HEK293 (cell line): ENCODE measurements around the gene GSTA5.

Source experiments
- BCL11A ChIP-seq: fragments of 450-650 bp; formaldehyde crosslinking; IDR thresholded peaks from 2 replicates; pipeline ENCODE4 v1.5.1; 2016; ENCODE audit warnings: low read depth, missing biosample characterization, missing genetic modification characterization
- GLI2 ChIP-seq: fragments of 450-650 bp; formaldehyde crosslinking; IDR thresholded peaks from 2 replicates; pipeline ENCODE4; 2017; ENCODE audit warnings: missing biosample characterization, missing genetic modification characterization, low read depth, borderline replicate concordance
- HOXA7 ChIP-seq: sonication (generic); formaldehyde crosslinking; IDR thresholded peaks from 2 replicates; pipeline ENCODE4 v1.8.1; 2022; ENCODE audit warnings: missing genetic modification reagents, borderline replicate concordance
- MEIS1 ChIP-seq: sonication (generic); formaldehyde crosslinking; IDR thresholded peaks from 2 replicates; pipeline ENCODE4 v1.8.1; 2022; ENCODE audit warnings: missing genetic modification reagents, mild to moderate bottlenecking, borderline replicate concordance
- TCF7L2 ChIP-seq: IDR thresholded peaks from 2 replicates; pipeline ENCODE4 v1.6.1; 2011; ENCODE audit warnings: low read depth, mild to moderate bottlenecking, inconsistent platforms, low read length, moderate library complexity, borderline replicate concordance
- ZBTB20 ChIP-seq: fragments of 450-650 bp; formaldehyde crosslinking; IDR thresholded peaks from 2 replicates; pipeline ENCODE4 v1.5.1; 2016; ENCODE audit warnings: missing biosample characterization, missing genetic modification characterization
- ZNF175 ChIP-seq: fragments of 450-650 bp; formaldehyde crosslinking; IDR thresholded peaks from 2 replicates; pipeline ENCODE4 v1.5.1; 2016; ENCODE audit warnings: missing biosample characterization, missing genetic modification characterization
- ZNF23 ChIP-seq: fragments of 450-650 bp; formaldehyde crosslinking; IDR thresholded peaks from 2 replicates; pipeline ENCODE4 v1.5.1; 2016; ENCODE audit warnings: missing biosample characterization, missing genetic modification characterization, borderline replicate concordance
- ZNF274 ChIP-seq, 2 experiments: fragments of 200-500 bp in 1 of 2; fragments of 450-650 bp in 1 of 2; sonication (Bioruptor generic) in 1 of 2; formaldehyde crosslinking in 1 of 2; IDR thresholded peaks; 2 replicates each; pipeline versions ENCODE4 v1.5.1 to v1.6.1; 2014 to 2016; ENCODE audit warnings: borderline replicate concordance in 1 of 2, inconsistent platforms in 1 of 2, low read length in 1 of 2, missing biosample characterization in 1 of 2, missing genetic modification characterization in 1 of 2
- ZNF350 ChIP-seq: fragments of 450-650 bp; formaldehyde crosslinking; IDR thresholded peaks from 2 replicates; pipeline ENCODE4 v1.5.0; 2017; ENCODE audit warnings: missing biosample characterization, mild to moderate bottlenecking, missing genetic modification characterization
- ZNF785 ChIP-seq: fragments of 450-650 bp; formaldehyde crosslinking; IDR thresholded peaks from 2 replicates; pipeline ENCODE4 v1.5.1; 2016; ENCODE audit warnings: missing biosample characterization, missing genetic modification characterization
- TF ChIP-seq, protein P1 (sequence below): fragments of 450-650 bp; formaldehyde crosslinking; IDR thresholded peaks from 2 replicates; pipeline ENCODE4 v1.5.1; 2016; ENCODE audit warnings: missing biosample characterization, missing genetic modification characterization
- TF ChIP-seq, protein P2 (sequence below): fragments of 450-650 bp; formaldehyde crosslinking; IDR thresholded peaks from 2 replicates; pipeline ENCODE4 v1.5.1; 2016; ENCODE audit warnings: missing biosample characterization, missing genetic modification characterization, borderline replicate concordance
- TF ChIP-seq, protein P3 (sequence below): sonication (generic); formaldehyde crosslinking; IDR thresholded peaks from 2 replicates; pipeline ENCODE4 v1.8.1; 2022; ENCODE audit warnings: mild to moderate bottlenecking, moderate library complexity, missing genetic modification reagents

DNA sequence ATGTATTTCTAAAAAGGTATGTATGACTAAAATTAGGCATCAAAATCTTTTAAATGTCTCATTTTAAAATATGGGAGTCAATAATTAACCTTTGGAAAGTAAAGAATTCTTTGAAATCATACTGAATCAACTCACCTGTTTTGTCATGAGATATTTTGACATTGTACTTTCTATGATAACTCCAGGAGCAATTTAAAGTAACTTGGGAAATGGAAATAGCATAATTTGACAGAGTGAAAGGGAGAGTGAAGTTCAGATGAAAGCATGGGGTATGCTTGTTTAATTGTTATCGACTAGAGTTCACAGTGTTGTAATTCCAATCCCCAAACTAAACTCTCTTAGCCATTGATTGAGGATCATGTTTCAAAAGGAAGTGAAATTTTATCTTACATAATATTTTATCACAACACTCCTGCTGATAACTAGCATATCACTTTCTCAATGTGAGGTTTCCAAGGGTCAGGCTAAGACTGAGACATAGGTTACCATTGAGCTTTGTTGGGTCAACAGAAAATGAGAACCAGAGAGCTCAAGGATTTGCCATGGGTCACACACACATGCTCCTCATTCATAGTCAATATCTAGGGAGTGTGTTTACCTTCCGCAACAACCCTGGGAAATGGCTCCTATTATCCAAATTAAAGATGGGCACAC, 39.3 kb downstream of the GSTA5 start:
- TF ChIP-seq, protein P1, sequence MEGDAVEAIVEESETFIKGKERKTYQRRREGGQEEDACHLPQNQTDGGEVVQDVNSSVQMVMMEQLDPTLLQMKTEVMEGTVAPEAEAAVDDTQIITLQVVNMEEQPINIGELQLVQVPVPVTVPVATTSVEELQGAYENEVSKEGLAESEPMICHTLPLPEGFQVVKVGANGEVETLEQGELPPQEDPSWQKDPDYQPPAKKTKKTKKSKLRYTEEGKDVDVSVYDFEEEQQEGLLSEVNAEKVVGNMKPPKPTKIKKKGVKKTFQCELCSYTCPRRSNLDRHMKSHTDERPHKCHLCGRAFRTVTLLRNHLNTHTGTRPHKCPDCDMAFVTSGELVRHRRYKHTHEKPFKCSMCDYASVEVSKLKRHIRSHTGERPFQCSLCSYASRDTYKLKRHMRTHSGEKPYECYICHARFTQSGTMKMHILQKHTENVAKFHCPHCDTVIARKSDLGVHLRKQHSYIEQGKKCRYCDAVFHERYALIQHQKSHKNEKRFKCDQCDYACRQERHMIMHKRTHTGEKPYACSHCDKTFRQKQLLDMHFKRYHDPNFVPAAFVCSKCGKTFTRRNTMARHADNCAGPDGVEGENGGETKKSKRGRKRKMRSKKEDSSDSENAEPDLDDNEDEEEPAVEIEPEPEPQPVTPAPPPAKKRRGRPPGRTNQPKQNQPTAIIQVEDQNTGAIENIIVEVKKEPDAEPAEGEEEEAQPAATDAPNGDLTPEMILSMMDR (tag by site-specific recombination), result no peak
- no peak for TF ChIP-seq BCL11A (tag by site-specific recombination)
- no peak for TF ChIP-seq GLI2
- TF ChIP-seq, protein P2, sequence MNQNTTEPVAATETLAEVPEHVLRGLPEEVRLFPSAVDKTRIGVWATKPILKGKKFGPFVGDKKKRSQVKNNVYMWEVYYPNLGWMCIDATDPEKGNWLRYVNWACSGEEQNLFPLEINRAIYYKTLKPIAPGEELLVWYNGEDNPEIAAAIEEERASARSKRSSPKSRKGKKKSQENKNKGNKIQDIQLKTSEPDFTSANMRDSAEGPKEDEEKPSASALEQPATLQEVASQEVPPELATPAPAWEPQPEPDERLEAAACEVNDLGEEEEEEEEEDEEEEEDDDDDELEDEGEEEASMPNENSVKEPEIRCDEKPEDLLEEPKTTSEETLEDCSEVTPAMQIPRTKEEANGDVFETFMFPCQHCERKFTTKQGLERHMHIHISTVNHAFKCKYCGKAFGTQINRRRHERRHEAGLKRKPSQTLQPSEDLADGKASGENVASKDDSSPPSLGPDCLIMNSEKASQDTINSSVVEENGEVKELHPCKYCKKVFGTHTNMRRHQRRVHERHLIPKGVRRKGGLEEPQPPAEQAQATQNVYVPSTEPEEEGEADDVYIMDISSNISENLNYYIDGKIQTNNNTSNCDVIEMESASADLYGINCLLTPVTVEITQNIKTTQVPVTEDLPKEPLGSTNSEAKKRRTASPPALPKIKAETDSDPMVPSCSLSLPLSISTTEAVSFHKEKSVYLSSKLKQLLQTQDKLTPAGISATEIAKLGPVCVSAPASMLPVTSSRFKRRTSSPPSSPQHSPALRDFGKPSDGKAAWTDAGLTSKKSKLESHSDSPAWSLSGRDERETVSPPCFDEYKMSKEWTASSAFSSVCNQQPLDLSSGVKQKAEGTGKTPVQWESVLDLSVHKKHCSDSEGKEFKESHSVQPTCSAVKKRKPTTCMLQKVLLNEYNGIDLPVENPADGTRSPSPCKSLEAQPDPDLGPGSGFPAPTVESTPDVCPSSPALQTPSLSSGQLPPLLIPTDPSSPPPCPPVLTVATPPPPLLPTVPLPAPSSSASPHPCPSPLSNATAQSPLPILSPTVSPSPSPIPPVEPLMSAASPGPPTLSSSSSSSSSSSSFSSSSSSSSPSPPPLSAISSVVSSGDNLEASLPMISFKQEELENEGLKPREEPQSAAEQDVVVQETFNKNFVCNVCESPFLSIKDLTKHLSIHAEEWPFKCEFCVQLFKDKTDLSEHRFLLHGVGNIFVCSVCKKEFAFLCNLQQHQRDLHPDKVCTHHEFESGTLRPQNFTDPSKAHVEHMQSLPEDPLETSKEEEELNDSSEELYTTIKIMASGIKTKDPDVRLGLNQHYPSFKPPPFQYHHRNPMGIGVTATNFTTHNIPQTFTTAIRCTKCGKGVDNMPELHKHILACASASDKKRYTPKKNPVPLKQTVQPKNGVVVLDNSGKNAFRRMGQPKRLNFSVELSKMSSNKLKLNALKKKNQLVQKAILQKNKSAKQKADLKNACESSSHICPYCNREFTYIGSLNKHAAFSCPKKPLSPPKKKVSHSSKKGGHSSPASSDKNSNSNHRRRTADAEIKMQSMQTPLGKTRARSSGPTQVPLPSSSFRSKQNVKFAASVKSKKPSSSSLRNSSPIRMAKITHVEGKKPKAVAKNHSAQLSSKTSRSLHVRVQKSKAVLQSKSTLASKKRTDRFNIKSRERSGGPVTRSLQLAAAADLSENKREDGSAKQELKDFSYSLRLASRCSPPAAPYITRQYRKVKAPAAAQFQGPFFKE (tag by site-specific recombination), result no peak
- TF ChIP-seq, protein P3, sequence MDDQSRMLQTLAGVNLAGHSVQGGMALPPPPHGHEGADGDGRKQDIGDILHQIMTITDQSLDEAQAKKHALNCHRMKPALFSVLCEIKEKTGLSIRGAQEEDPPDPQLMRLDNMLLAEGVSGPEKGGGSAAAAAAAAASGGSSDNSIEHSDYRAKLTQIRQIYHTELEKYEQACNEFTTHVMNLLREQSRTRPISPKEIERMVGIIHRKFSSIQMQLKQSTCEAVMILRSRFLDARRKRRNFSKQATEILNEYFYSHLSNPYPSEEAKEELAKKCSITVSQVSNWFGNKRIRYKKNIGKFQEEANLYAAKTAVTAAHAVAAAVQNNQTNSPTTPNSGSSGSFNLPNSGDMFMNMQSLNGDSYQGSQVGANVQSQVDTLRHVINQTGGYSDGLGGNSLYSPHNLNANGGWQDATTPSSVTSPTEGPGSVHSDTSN (CRISPR knock-in tag), result no peak
- TF ChIP-seq ZNF175 (tag by site-specific recombination), result no peak
- no peak for TF ChIP-seq ZBTB20 (tag by site-specific recombination)
- no peak for TF ChIP-seq HOXA7 (CRISPR knock-in tag)
- TF ChIP-seq ZNF350 (tag by site-specific recombination), result no peak
- no peak for TF ChIP-seq ZNF23 (tag by site-specific recombination)
- no peak for TF ChIP-seq ZNF274 (IDR thresholded peaks at IDR 0.05; ENCODE audit: low read length)
- TF ChIP-seq ZNF274 (tag by site-specific recombination; IDR thresholded peaks at IDR 0.05; ENCODE audit: borderline replicate concordance), result no peak
- no peak for TF ChIP-seq MEIS1 (CRISPR knock-in tag)
- TF ChIP-seq ZNF785 (tag by site-specific recombination), result no peak
- no peak for TF ChIP-seq TCF7L2
